Measurements from ENCODE around the gene SLC28A1. TPM values are rescaled to one million over a fixed set of nuclear protein-coding genes. Genes with fewer than 3 reads are reported as not detected.
A peak's percentile ranks its signal among the peaks of the same experiment; 100 is the strongest.

The SLC28A1 gene
- total RNA-seq, 1 donor from 2014 or later: 0.45 TPM

- ATAC-seq (no peak), DNase-seq (ENCODE audit: low spot score) (no peak)
- intact Hi-C loops (cut with DNase I): no loop called here
These were observed 19.3 kb downstream of the SLC28A1 start for GRCh38 chr15:84903751-84904150.

- DNase-seq (ENCODE audit: low spot score): no peak
- ATAC-seq: peak; percentile 66
- intact Hi-C loops (cut with DNase I): no loop called here
These were observed 20.0 kb downstream of the SLC28A1 start for GRCh38 chr15:84904419-84904818.

GRCh38 chr15:84905016-84905916 is 20.8 kb downstream of the SLC28A1 start:
- DNase-seq (ENCODE audit: low spot score) (no peak), ATAC-seq (peak; percentile 51)
- intact Hi-C loops (cut with DNase I): no loop called here

DNA sequence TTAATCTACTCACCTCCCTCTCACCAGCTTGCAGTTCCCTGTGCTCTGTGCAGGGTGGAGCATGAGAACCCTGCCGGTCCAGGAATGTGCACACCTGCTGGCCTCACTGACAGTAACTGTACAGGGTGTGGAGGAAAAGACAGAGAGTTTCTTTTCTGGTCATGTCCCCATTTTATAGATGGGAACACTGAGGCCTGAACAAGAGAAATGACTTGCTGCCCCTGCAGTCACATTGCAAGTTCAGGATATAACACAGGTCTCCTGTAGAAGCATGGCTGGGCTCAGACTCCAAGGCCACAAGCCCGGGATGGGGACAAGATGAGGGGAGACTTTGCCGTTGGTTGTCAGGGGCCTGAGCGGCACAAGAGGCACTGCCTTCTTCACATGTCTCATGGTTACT is 23.3 kb downstream of the SLC28A1 start:
- ATAC-seq: no peak
- intact Hi-C loops (cut with DNase I): no loop called here
- DNase-seq (ENCODE audit: low spot score): no peak

GRCh38 chr15:84908564-84908963 is 24.1 kb downstream of the SLC28A1 start:
- intact Hi-C loops (cut with DNase I): no loop called here
- no peak for ATAC-seq
- no peak for DNase-seq (ENCODE audit: low spot score)

DNA sequence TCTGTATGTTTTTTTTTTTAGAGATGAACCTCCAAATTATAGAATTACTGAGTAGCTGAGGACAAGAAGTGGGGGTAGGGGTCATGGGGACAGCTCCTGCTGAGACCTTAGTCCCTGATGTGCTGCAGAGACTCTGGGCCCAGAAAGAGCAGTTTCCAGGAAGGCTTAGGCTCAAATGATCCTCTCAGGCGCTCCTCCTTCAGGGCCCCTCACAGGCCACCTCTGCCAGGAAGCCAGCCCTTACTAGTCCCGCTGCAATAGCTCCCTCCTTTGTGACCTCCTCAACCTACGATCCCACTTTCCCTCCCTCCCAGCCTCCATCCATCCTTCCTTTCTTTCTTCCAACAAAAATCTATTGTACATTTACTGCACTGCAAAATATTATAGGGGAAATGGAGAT is 24.6 kb downstream of the SLC28A1 start:
- ATAC-seq (no peak), DNase-seq (ENCODE audit: low spot score) (no peak)
- intact Hi-C loops (cut with DNase I): no loop called here

DNA sequence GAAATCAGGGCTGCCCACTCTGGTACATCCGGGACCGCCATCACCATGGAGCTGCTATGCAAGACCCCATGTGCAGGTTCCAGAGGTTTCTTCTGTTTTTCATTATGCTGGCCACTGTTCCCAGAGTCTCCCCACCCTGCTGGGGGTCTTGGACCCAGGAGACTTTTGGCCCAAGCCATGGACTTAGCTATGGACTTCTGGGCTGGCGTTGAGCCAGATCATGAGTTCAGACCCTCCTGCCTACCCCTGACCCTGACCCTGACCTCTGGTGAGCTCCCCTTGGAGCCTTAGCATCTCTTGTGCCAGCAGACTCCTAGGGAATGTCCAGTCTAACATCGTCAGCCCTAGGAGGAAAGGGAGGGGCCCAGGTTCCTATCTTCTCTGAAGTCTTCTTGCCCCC is 25.3 kb downstream of the SLC28A1 start:
- DNase-seq (ENCODE audit: low spot score) (no peak), ATAC-seq (no peak)
- intact Hi-C loops (cut with DNase I): no loop called here

GRCh38 chr15:84910928-84911623 is 26.6 kb downstream of the SLC28A1 start:
- intact Hi-C loops (cut with DNase I): no loop called here
- ATAC-seq (no peak), DNase-seq (ENCODE audit: low spot score) (no peak)

- ATAC-seq (peak; percentile 94), DNase-seq (ENCODE audit: low spot score) (peak; percentile 90)
- intact Hi-C loops (cut with DNase I): no loop called here
These were observed 27.6 kb downstream of the SLC28A1 start for GRCh38 chr15:84911879-84912660.

GRCh38 chr15:84913360-84913723 is 28.9 kb downstream of the SLC28A1 start:
- intact Hi-C loops (cut with DNase I): no loop called here
- DNase-seq (ENCODE audit: low spot score) (no peak), ATAC-seq (peak; percentile 41)

DNA sequence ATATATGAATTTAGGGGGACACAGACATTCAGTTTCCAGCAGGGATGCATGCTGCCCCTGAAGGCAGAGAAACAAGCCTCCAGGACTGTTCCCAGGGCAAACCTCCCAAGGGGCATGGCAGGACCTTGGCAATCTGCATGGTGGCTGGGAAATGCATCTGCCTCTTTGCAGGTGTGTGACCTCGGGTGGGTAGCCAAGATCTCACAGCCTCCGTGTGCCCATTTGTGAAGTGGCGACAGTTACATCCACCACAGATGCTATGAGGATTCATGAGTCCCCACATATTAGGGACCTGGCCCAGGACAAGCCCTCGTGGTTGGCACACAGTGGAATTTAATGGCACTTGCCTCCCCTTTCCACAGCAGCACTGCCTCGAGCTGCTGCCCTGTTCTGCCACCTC is 29.9 kb downstream of the SLC28A1 start:
- no peak for ATAC-seq
- no peak for DNase-seq (ENCODE audit: low spot score)
- intact Hi-C loops (cut with DNase I): no loop called here

- intact Hi-C loops (cut with DNase I): no loop called here
- peak; percentile 77 for DNase-seq (ENCODE audit: low spot score)
- peak; percentile 69 for ATAC-seq
These were observed 30.6 kb downstream of the SLC28A1 start for GRCh38 chr15:84914909-84915605.

GRCh38 chr15:84915606-84915958 is 31.1 kb downstream of the SLC28A1 start:
- intact Hi-C loops (cut with DNase I): no loop called here

DNA sequence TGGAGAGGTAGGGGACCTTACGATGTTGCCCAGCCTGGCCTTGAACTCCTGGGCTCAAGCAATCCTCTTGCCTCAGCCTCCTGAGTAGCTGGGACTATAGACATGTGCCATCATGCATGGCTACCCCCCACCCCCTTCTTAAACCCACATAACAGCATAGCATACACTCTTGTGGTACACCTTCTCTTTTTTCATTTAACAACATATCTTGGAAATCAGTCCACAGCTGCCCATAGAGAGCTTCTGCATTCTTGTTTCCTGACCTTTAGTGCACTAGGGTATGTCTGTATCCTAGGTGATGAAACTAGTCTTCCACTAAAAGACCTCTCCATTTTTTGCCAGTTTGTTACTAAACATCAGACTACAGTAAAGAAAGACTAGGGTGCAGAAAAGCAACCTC is 33.0 kb downstream of the SLC28A1 start:
- no peak for DNase-seq (ENCODE audit: low spot score)
- intact Hi-C loops (cut with DNase I): no loop called here
- ATAC-seq: no peak

More at GRCh38 chr15:84915606-84915958, 31.1 kb downstream of the SLC28A1 start:
- DNase-seq (ENCODE audit: low spot score): no peak
- no peak for ATAC-seq

DNA sequence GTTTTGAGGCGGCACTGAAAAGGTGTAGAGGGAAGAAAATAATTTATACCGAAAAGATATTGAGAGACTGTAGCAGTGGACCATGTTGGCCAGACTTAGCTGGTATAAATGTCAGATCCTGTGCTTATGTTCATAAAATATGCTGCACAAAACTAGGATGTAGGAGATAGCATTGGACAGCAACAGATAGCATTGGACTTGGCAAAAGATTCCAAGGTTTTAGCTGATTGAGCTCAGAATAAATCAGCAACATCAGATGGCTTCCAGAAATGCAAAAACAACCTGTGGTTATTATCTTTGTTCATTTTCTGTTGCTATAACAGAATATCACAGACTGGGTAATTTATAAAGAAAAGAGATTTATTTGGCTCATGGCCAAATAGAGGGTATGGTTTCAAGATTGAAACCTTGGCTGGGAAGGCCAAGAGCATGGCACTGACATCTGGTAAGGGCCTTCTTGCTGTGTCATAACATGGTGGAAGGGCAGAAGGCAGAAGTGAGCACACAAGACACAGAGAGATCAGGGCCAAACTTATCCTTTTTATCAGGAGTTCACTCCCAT is 34.7 kb downstream of the SLC28A1 start:
- ATAC-seq (no peak), DNase-seq (ENCODE audit: low spot score) (no peak)
- intact Hi-C loops (cut with DNase I): no loop called here

- ATAC-seq (no peak), DNase-seq (ENCODE audit: low spot score) (no peak)
- intact Hi-C loops (cut with DNase I): no loop called here
These were observed 36.7 kb downstream of the SLC28A1 start for GRCh38 chr15:84921121-84921520.

DNA sequence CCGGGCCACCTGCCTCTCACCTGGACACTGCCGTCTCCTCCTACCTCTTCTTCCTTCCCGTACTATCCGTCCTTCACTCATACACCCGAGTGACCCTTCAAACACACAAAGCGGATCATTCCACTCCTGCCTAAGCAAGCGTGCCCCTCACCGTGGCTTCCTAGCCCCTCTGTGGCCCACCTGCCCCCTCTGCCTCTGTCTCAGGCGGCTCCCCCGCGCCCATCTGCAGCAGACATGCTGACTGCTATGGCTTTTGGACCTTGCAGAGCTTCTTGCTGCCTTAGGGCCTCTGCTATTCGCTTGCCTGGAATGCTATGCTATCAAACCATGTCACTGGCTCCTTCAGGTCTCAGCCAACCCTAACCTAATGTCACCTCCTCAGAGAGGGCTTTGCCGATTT is 38.1 kb downstream of the SLC28A1 start:
- ATAC-seq (no peak), DNase-seq (ENCODE audit: low spot score) (no peak)
- intact Hi-C loops (cut with DNase I): no loop called here

DNA sequence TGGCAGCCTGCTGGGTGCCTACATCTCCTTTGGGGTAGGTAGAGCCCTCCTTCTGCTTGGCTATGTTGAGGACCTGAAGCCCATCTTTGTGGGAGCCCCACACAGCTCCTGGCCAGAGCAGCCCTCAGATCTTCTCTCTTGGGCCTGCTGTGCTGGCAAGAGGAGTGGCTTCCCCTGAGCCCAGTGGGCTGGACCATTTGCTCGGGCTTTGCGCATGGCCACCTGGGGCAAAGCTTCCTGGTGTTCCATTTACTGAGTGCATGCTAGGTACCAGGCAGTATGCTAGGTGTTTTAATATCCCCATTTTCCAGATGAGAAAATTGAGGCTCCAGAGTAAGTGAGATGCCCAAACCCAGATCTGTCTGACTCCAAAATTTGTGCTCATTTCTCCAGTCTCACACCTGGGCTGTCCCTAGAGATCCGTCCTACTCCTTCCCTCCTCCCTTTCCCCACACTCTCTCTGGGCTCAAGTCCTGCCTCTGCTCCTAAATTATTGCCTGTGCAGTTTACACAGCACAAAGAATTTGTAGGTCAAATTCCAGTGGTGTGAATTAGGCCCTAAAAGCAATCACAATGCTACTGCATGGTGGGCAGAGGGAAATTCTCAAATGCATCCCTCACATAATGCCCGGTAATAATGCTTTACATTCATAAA is 39.7 kb downstream of the SLC28A1 start:
- intact Hi-C loops (cut with DNase I): no loop called here
- ATAC-seq (peak; percentile 31), DNase-seq (ENCODE audit: low spot score) (no peak)

Measured in sciatic nerve (tissue), 2 donors.